Common myeloid progenitor, CD34-positive (primary cell): ENCODE measurements around the gene SCAPER.

Source experiments
- CTCF ChIA-PET: fragments of 350-600 bp; sonication (Branson Sonifier 250); formaldehyde crosslinking; loops from one replicate; lab custom pipeline; 2021; ENCODE audit warnings: antibody characterized with exemption; lab: Charles Lee
- POLR2A ChIA-PET: fragments of 350-600 bp; sonication (Branson Sonifier 250); formaldehyde crosslinking; loops from one replicate; lab custom pipeline; 2021; ENCODE audit warnings: antibody characterized with exemption; lab: Charles Lee
- DNase-seq, 3 donors: peaks; one replicate each; pipeline versions ENCODE4 v3.0.0 to v3.0.0-alpha.2; 2013
- H3K27ac ChIP-seq, 2 experiments: 1 replicate in 1 of 2; 2 replicates in 1 of 2; pipeline ENCODE4 v1.7.0; 2013; ENCODE audit warnings: inconsistent platforms in 2 of 2, low read length in 2 of 2, mild to moderate bottlenecking in 2 of 2, low read depth in 1 of 2, moderate library complexity in 1 of 2; ENCODE audit not compliant: severe bottlenecking in 2 of 2, insufficient read depth in 1 of 2, poor library complexity in 1 of 2
- H3K27me3 ChIP-seq, 5 experiments: replicated peaks in 2 of 5; 1 replicate in 3 of 5; 2 replicates in 2 of 5; pipeline versions ENCODE4 v1.6.1 to v1.7.0; 2013; ENCODE audit warnings: low read length in 4 of 5, mild to moderate bottlenecking in 2 of 5, moderate library complexity in 2 of 5, inconsistent platforms in 1 of 5; ENCODE audit not compliant: insufficient read depth in 5 of 5, control insufficient read depth in 4 of 5
- H3K36me3 ChIP-seq, 4 experiments: 1 replicate in 2 of 4; 2 replicates in 2 of 4; pipeline versions ENCODE4 v1.6.1 to v1.7.0; 2013; ENCODE audit warnings: low read length in 3 of 4, control low read depth in 1 of 4, mild to moderate bottlenecking in 1 of 4; ENCODE audit not compliant: control insufficient read depth in 4 of 4, insufficient read depth in 4 of 4
- H3K4me1 ChIP-seq, 4 experiments: 1 replicate in 3 of 4; 2 replicates in 1 of 4; pipeline versions ENCODE4 v1.6.1 to v1.7.1; 2013; ENCODE audit warnings: low read length in 3 of 4, mild to moderate bottlenecking in 3 of 4, control low read depth in 1 of 4, inconsistent platforms in 1 of 4, moderate library complexity in 1 of 4; ENCODE audit not compliant: control insufficient read depth in 4 of 4, insufficient read depth in 4 of 4; ENCODE audit errors: control extremely low read depth in 1 of 4
- H3K4me3 ChIP-seq, 7 experiments: 1 replicate in 4 of 7; 2 replicates in 3 of 7; pipeline versions ENCODE4 v1.5.1 to v1.7.0; 2013; ENCODE audit warnings: mild to moderate bottlenecking in 7 of 7, low read length in 6 of 7, moderate library complexity in 6 of 7, inconsistent platforms in 2 of 7, low read depth in 2 of 7, control low read depth in 1 of 7; ENCODE audit not compliant: insufficient read depth in 4 of 7, control insufficient read depth in 1 of 7; ENCODE audit errors: extremely low read depth in 1 of 7
- H3K9me3 ChIP-seq, 5 experiments: 1 replicate in 4 of 5; 2 replicates in 1 of 5; pipeline versions ENCODE4 v1.6.1 to v1.7.1; 2013; ENCODE audit warnings: low read length in 4 of 5, mild to moderate bottlenecking in 2 of 5, inconsistent platforms in 1 of 5, low read depth in 1 of 5, moderate library complexity in 1 of 5; ENCODE audit not compliant: control insufficient read depth in 4 of 5, insufficient read depth in 2 of 5; ENCODE audit errors: control extremely low read depth in 1 of 5
- WGBS: methylation state at CpG from one replicate; pipeline ENCODE4 v1.1.5; 2013; ENCODE audit not compliant: insufficient coverage; 5-methylcytosine and 5-hydroxymethylcytosine counted together

SCAPER gene

DNA sequence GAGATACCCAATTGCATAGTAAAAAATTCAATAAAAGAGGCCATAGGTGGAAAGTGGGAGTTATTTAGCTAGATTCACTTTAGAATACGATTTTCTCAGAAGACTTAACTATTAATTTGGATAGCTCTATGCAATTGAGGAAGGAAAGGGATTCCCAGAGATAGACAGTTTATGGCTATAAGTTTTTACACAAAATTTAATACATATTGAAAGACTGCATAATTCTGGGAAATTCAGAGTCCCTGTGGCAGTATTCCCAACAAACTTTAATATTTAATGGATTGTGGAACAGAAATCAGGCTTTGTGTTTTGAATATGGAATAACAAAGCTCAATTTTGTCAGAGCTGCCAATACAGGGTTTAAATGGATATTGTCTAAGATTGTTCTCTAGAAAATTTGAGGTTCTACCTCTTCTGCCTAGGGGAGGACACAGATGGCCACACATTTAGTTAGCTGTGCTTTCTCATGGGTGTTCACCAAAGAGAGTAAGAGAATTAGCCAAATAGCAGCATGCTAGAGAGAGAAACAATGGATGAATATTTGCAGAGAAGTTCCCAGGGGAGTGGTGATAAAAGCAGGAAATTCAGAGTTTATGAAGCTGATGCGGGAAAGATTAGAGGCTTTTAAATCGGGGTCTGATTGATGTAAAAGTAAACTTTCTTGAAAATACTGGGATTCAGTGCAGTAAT is 560.1 kb downstream of the SCAPER start:
- no peak overlapping the region for H3K4me3 ChIP-seq
- peaks cover 0 to 3% (median 0%) of the 10 kb centered on the region in 4 experiments for H3K36me3 ChIP-seq
- peak in 2 of 3 donors; percentile 20 to 21 for DNase-seq
- WGBS, result 19% methylated on average over 2 of the region's 3 CpGs
- peaks cover 0 to 49% (median 45%) of the 10 kb centered on the region in 4 experiments for H3K4me1 ChIP-seq
- H3K9me3 ChIP-seq, result no peaks in the 10 kb centered on the region
- H3K27ac ChIP-seq, result no peak overlapping the region
- H3K27me3 ChIP-seq, result peaks cover 30 to 96% (median 56%) of the 10 kb centered on the region in 5 experiments
- ChIA-PET POLR2A (no interaction called here), CTCF (interaction anchor here (0.9 to 4.1 kb wide), 5 partner anchors 10 to 55 kb away, joined by 3 to 28 read pairs (median 8); partner anchors contain the start of gene ISL2)

- 4% methylated on average over 10 of the region's 16 CpGs for WGBS
- POLR2A ChIA-PET, result no interaction called here
- Histone ChIP-seq H3K36me3 (peaks cover 0 to 2% (median 0%) of the 10 kb centered on the region in 4 experiments), H3K27me3 (peaks cover 32 to 100% (median 66%) of the 10 kb centered on the region in 5 experiments), H3K9me3 (no peaks in the 10 kb centered on the region), H3K4me1 (peaks cover 0 to 60% (median 55%) of the 10 kb centered on the region in 4 experiments), H3K4me3 (no peak overlapping the region), H3K27ac (no peak overlapping the region)
- peak in 2 of 3 donors; percentile 44 to 47 for DNase-seq
- CTCF ChIA-PET, result interaction anchor here (4.1 kb wide), 1 partner anchor 9 kb away, joined by 28 read pairs; the partner anchor contains the start of gene ISL2
Measured at GRCh38 chr15:76343313-76343996, 561.7 kb downstream of the SCAPER start.

DNA sequence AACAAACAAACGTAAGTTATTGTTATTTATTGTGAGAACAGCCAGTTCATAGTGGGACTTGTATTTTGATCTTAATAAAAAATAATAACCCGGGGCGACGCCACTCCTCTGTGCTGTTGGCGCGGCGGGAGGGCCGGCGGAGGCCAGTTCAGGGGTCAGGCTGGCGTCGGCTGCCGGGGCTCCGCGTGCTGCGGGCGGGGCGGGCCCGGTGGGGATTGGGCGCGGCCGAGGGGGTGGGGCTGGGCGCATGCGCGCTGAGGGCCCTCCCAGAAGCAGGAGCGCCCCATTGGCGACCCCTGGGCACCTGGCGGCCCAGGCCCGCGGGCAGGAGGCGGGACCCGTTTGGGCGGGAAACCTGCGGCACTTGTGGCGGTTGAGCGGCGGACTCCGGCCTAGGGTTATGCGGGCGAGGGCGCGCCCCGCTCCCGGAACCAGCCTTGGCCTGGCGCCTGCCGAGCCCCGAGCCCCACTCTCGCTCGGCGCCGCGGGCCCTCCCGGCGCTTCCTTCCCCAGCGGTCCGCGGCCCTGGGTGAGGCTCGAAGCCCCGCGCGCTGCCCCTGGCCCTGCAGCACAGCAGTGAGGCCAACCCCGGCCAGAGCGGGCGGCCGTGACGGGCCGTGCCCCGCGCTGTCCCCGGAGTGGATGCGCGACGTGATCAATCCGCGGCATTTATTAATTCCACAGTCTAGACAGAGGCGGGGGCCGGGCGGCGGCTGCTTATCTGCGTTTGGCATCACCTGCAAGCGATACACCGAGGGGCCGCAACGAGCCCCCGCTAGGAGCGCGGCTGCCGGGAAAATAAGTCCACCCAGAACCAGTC is 562.5 kb downstream of the SCAPER start:
- peak in 2 of 3 donors; percentile 23 to 43 for DNase-seq
- peaks cover 24 to 100% (median 68%) of the 10 kb centered on the region in 5 experiments for H3K27me3 ChIP-seq
- H3K4me3 ChIP-seq, result peak overlapping the region in 3 of 7 experiments; percentile 11 to 42 (median 18)
- 2% methylated on average over 67 of the region's 87 CpGs for WGBS
- CTCF ChIA-PET, result no interaction called here
- no peak overlapping the region for H3K27ac ChIP-seq
- POLR2A ChIA-PET, result no interaction called here
- peaks cover 0 to 68% (median 64%) of the 10 kb centered on the region in 4 experiments for H3K4me1 ChIP-seq
- H3K36me3 ChIP-seq, result no peaks in the 10 kb centered on the region
- H3K9me3 ChIP-seq, result no peaks in the 10 kb centered on the region

DNA sequence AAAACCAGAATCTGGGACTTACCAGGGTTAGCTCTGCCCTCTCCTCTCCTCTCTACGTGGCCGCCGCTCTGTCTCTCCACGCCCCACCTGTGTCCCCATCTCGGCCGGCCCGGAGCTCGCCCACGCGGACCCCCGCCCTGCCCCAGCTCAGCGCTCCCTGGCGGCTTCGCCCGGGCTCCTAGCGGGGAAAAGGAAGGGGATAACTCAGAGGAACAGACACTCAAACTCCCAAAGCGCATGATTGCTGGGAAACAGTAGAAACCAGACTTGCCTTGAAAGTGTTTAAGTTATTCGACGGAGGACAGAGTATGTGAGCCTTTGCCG is 563.1 kb downstream of the SCAPER start:
- POLR2A ChIA-PET, result no interaction called here
- H3K4me3 ChIP-seq, result peak overlapping the region in 3 of 7 experiments; percentile 26 to 37 (median 29)

GRCh38 chr15:76341366-76342057 is 563.6 kb downstream of the SCAPER start:
- CTCF ChIA-PET, result interaction anchor here (0.8 kb wide), 1 partner anchor 151 kb away, joined by 3 read pairs; no protein-coding TSS in a partner anchor
- H3K9me3 ChIP-seq, result no peaks in the 10 kb centered on the region
- H3K4me3 ChIP-seq, result peak overlapping the region in 3 of 7 experiments; percentile 26 to 57 (median 37)
- no peak overlapping the region for H3K27ac ChIP-seq
- H3K27me3 ChIP-seq, result peaks cover 24 to 100% (median 72%) of the 10 kb centered on the region in 5 experiments
- 3% methylated on average over 35 of the region's 42 CpGs for WGBS
- DNase-seq, result peak in 2 of 3 donors; percentile 26 to 28
- POLR2A ChIA-PET, result interaction anchor here (1.5 kb wide), 1 partner anchor 30 kb away, joined by 3 read pairs; the partner anchor contains the start of gene ETFA
- H3K36me3 ChIP-seq, result no peaks in the 10 kb centered on the region
- peaks cover 0 to 71% (median 66%) of the 10 kb centered on the region in 4 experiments for H3K4me1 ChIP-seq

More for the DNA sequence above, 563.1 kb downstream of the SCAPER start:
- no peaks in the 10 kb centered on the region for H3K9me3 ChIP-seq
- H3K36me3 ChIP-seq, result no peaks in the 10 kb centered on the region
- peaks cover 24 to 100% (median 71%) of the 10 kb centered on the region in 5 experiments for H3K27me3 ChIP-seq
- no peak overlapping the region for H3K27ac ChIP-seq
- 1% methylated on average over 15 of the region's 20 CpGs for WGBS
- peaks cover 0 to 71% (median 66%) of the 10 kb centered on the region in 4 experiments for H3K4me1 ChIP-seq
- CTCF ChIA-PET, result no interaction called here
- peak in 2 of 3 donors; percentile 28 to 48 for DNase-seq

- peaks cover 0 to 71% (median 64%) of the 10 kb centered on the region in 4 experiments for H3K4me1 ChIP-seq
- CTCF ChIA-PET, result interaction anchor here (0.6 to 0.8 kb wide), 3 partner anchors 9 to 150 kb away, joined by 3 to 4 read pairs (median 3); no protein-coding TSS in a partner anchor
- WGBS, result 1% methylated on average over 31 of the region's 35 CpGs
- H3K27ac ChIP-seq, result no peak overlapping the region
- H3K4me3 ChIP-seq, result peak overlapping the region in 4 of 7 experiments; percentile 34 to 62 (median 52)
- H3K36me3 ChIP-seq, result no peaks in the 10 kb centered on the region
- peaks cover 24 to 100% (median 71%) of the 10 kb centered on the region in 5 experiments for H3K27me3 ChIP-seq
- POLR2A ChIA-PET, result interaction anchor here (1.5 kb wide), 1 partner anchor 29 kb away, joined by 3 read pairs; the partner anchor contains the start of gene ETFA
- DNase-seq, result peak in 2 of 3 donors; percentile 73 to 80
- no peaks in the 10 kb centered on the region for H3K9me3 ChIP-seq
Measured at GRCh38 chr15:76340803-76341365, 564.3 kb downstream of the SCAPER start.
